CD4-positive, alpha-beta T cell treated with Interleukin-17A for 4 hours (primary cell): ENCODE data around the gene VAX1.
A peak's percentile ranks its signal among the peaks of the same experiment; 100 is the strongest.
"Not testable (repeated sequence)": the region's sequence is repeated elsewhere in the genome, so short reads cannot be mapped to it uniquely, and the experiment has no call there.

Source experiments
- DNase-seq: peaks from one replicate; pipeline ENCODE4 v3.0.0-alpha.2; 2020; ENCODE audit warnings: mixed read lengths

The VAX1 gene

GRCh38 chr10:117137911-117138642 lies at the start of gene VAX1:
TSS of gene VAX1 (minus strand) at chr10:117138270. CDS start at chr10:117138056, 214 bp downstream.
- no peak for DNase-seq

GRCh38 chr10:117186832-117187615 lies 49.0 kb upstream of the VAX1 start:
- no peak for DNase-seq

GRCh38 chr10:117185817-117186216 lies 47.7 kb upstream of the VAX1 start:
- DNase-seq, result not testable (repeated sequence)

GRCh38 chr10:117184821-117185220 lies 46.8 kb upstream of the VAX1 start:
- DNase-seq, result no peak

GRCh38 chr10:117184296-117184695 lies 46.2 kb upstream of the VAX1 start:
- no peak for DNase-seq

- no peak for DNase-seq
Observed at GRCh38 chr10:117178190-117178589, 40.1 kb upstream of the VAX1 start.

- peak; percentile 87 for DNase-seq
Observed at GRCh38 chr10:117175901-117176534, 37.9 kb upstream of the VAX1 start.

GRCh38 chr10:117175215-117175900 lies 37.3 kb upstream of the VAX1 start:
- DNase-seq, result peak; percentile 51

GRCh38 chr10:117174439-117175214 lies 36.6 kb upstream of the VAX1 start:
- peak; percentile 88 for DNase-seq

GRCh38 chr10:117170244-117170643 lies 32.2 kb upstream of the VAX1 start:
- no peak for DNase-seq

GRCh38 chr10:117169480-117169879 lies 31.4 kb upstream of the VAX1 start:
- DNase-seq, result no peak

GRCh38 chr10:117168729-117169128 lies 30.7 kb upstream of the VAX1 start:
- DNase-seq, result no peak

GRCh38 chr10:117167789-117168674 lies 30.0 kb upstream of the VAX1 start:
- DNase-seq, result peak; percentile 77

GRCh38 chr10:117167346-117167788 lies 29.3 kb upstream of the VAX1 start:
- no peak for DNase-seq

GRCh38 chr10:117166418-117167345 lies 28.6 kb upstream of the VAX1 start:
- no peak for DNase-seq

- DNase-seq, result no peak
Observed at GRCh38 chr10:117165538-117166417, 27.7 kb upstream of the VAX1 start.

- no peak for DNase-seq
Observed at GRCh38 chr10:117164592-117165537, 26.8 kb upstream of the VAX1 start.
